ENCODE measurements around the gene SPEM3. TPM values are rescaled to one million over a fixed set of nuclear protein-coding genes. Genes with fewer than 3 reads are reported as not detected.

SPEM3 gene
- total RNA-seq, 1 donor: not detected

- DNase-seq (ENCODE audit: insufficient read length, low spot score, missing footprints): peak; percentile 68
- no peak overlapping the region for H3K4me2 ChIP-seq (ENCODE audit: insufficient read depth, low read length)
- peaks cover 48% of the 10 kb centered on the region for H3K27me3 ChIP-seq (ENCODE audit: insufficient read depth, low read length)
- no peak overlapping the region for H2AFZ ChIP-seq (ENCODE audit: low read length)
- peaks cover 3% of the 10 kb centered on the region for H3K4me1 ChIP-seq (ENCODE audit: insufficient read depth, low read length)
- no peaks in the 10 kb centered on the region for H3K36me3 ChIP-seq (ENCODE audit: insufficient read depth, low read length)
- H3K9me3 ChIP-seq (ENCODE audit: low read depth, low read length): peaks cover 5% of the 10 kb centered on the region
- H4K20me1 ChIP-seq (ENCODE audit: insufficient read depth, low read length): no peaks in the 10 kb centered on the region
- no peak overlapping the region for H3K4me3 ChIP-seq (ENCODE audit: insufficient read depth, low read length)
- TF ChIP-seq CTCF (IDR thresholded peaks at IDR 0.05; ENCODE audit: extremely low read depth, low read depth, low read length): no peak
- H3K79me2 ChIP-seq (ENCODE audit: insufficient read depth, low read length): no peaks in the 10 kb centered on the region
- no peak overlapping the region for H3K27ac ChIP-seq (ENCODE audit: low read depth, low read length)
These were observed 45.8 kb upstream of the SPEM3 start for GRCh38 chr17:7382901-7383300.

- Histone ChIP-seq H2AFZ (ENCODE audit: low read length) (no peak overlapping the region), H3K36me3 (ENCODE audit: insufficient read depth, low read length) (no peaks in the 10 kb centered on the region), H3K79me2 (ENCODE audit: insufficient read depth, low read length) (no peaks in the 10 kb centered on the region), H3K4me2 (ENCODE audit: insufficient read depth, low read length) (peak overlapping the region; percentile 71), H3K27me3 (ENCODE audit: insufficient read depth, low read length) (peaks cover 48% of the 10 kb centered on the region), H3K9me3 (ENCODE audit: low read depth, low read length) (peaks cover 5% of the 10 kb centered on the region), H3K4me1 (ENCODE audit: insufficient read depth, low read length) (peaks cover 3% of the 10 kb centered on the region), H4K20me1 (ENCODE audit: insufficient read depth, low read length) (no peaks in the 10 kb centered on the region), H3K4me3 (ENCODE audit: insufficient read depth, low read length) (peak overlapping the region; percentile 50), H3K27ac (ENCODE audit: low read depth, low read length) (no peak overlapping the region)
- TF ChIP-seq CTCF (IDR thresholded peaks at IDR 0.05; ENCODE audit: extremely low read depth, low read depth, low read length): no peak
- peak; percentile 69 for DNase-seq (ENCODE audit: insufficient read length, low spot score, missing footprints)
These were observed 45.3 kb upstream of the SPEM3 start for GRCh38 chr17:7383371-7383741.

- H4K20me1 ChIP-seq (ENCODE audit: insufficient read depth, low read length): peaks cover 2% of the 10 kb centered on the region
- no peak overlapping the region for H3K27ac ChIP-seq (ENCODE audit: low read depth, low read length)
- H3K4me1 ChIP-seq (ENCODE audit: insufficient read depth, low read length): peaks cover 3% of the 10 kb centered on the region
- no peak overlapping the region for H2AFZ ChIP-seq (ENCODE audit: low read length)
- H3K9me3 ChIP-seq (ENCODE audit: low read depth, low read length): peaks cover 5% of the 10 kb centered on the region
- H3K27me3 ChIP-seq (ENCODE audit: insufficient read depth, low read length): peaks cover 48% of the 10 kb centered on the region
- H3K4me2 ChIP-seq (ENCODE audit: insufficient read depth, low read length): peak overlapping the region; percentile 71
- peak overlapping the region; percentile 50 for H3K4me3 ChIP-seq (ENCODE audit: insufficient read depth, low read length)
- H3K79me2 ChIP-seq (ENCODE audit: insufficient read depth, low read length): no peaks in the 10 kb centered on the region
- peak; percentile 96 for DNase-seq (ENCODE audit: insufficient read length, low spot score, missing footprints)
- no peak for TF ChIP-seq CTCF (IDR thresholded peaks at IDR 0.05; ENCODE audit: extremely low read depth, low read depth, low read length)
- peaks cover 2% of the 10 kb centered on the region for H3K36me3 ChIP-seq (ENCODE audit: insufficient read depth, low read length)
These were observed 44.7 kb upstream of the SPEM3 start for GRCh38 chr17:7383742-7384488.

GRCh38 chr17:7384489-7385081 lies 44.1 kb upstream of the SPEM3 start:
- no peaks in the 10 kb centered on the region for H3K79me2 ChIP-seq (ENCODE audit: insufficient read depth, low read length)
- peaks cover 3% of the 10 kb centered on the region for H3K4me1 ChIP-seq (ENCODE audit: insufficient read depth, low read length)
- DNase-seq (ENCODE audit: insufficient read length, low spot score, missing footprints): no peak
- H3K27ac ChIP-seq (ENCODE audit: low read depth, low read length): no peak overlapping the region
- H3K4me2 ChIP-seq (ENCODE audit: insufficient read depth, low read length): peak overlapping the region; percentile 71
- no peak overlapping the region for H2AFZ ChIP-seq (ENCODE audit: low read length)
- H3K27me3 ChIP-seq (ENCODE audit: insufficient read depth, low read length): peaks cover 44% of the 10 kb centered on the region
- H4K20me1 ChIP-seq (ENCODE audit: insufficient read depth, low read length): peaks cover 2% of the 10 kb centered on the region
- no peak for TF ChIP-seq CTCF (IDR thresholded peaks at IDR 0.05; ENCODE audit: extremely low read depth, low read depth, low read length)
- peaks cover 9% of the 10 kb centered on the region for H3K36me3 ChIP-seq (ENCODE audit: insufficient read depth, low read length)
- H3K4me3 ChIP-seq (ENCODE audit: insufficient read depth, low read length): no peak overlapping the region
- peaks cover under 1% of the 10 kb centered on the region for H3K9me3 ChIP-seq (ENCODE audit: low read depth, low read length)
